BE2C (cell line): Measurements from ENCODE around the gene GALE.
A peak's percentile ranks its signal among the peaks of the same experiment; 100 is the strongest.
"Not testable (repeated sequence)": the region's sequence is repeated elsewhere in the genome, so short reads cannot be mapped to it uniquely, and the experiment has no call there.

Experiments
- DNase-seq: peaks from one replicate; pipeline ENCODE4 v3.0.0-alpha.2; 2020
- H3K27me3 ChIP-seq: fragments of 250-450 bp; sonication (Bioruptor Pico); 2 replicates; pipeline ENCODE4 v1.5.1; 2020; ENCODE audit warnings: mild to moderate bottlenecking
- H3K36me3 ChIP-seq: fragments of 250-450 bp; sonication (Bioruptor Pico); 2 replicates; pipeline ENCODE4 v1.5.1; 2020; ENCODE audit warnings: mild to moderate bottlenecking
- H3K4me1 ChIP-seq: fragments of 250-450 bp; sonication (Bioruptor Pico); 2 replicates; pipeline ENCODE4 v1.5.1; 2020
- H3K4me3 ChIP-seq: 2 replicates; pipeline ENCODE4 v1.5.1; 2011; ENCODE audit warnings: low read depth, low read length
- H3K9me3 ChIP-seq: fragments of 250-450 bp; sonication (Bioruptor Pico); 2 replicates; pipeline ENCODE4 v1.5.1; 2020
- CTCF ChIP-seq: IDR thresholded peaks from 2 replicates; pipeline ENCODE4 v1.5.1; 2012; ENCODE audit warnings: mild to moderate bottlenecking, low read depth, low read length

The GALE gene

GRCh38 chr1:23788695-23789094, 11.9 kb downstream of the GALE start:
- no peaks in the 10 kb centered on the region for H3K27me3 ChIP-seq
- H3K4me1 ChIP-seq, result no peaks in the 10 kb centered on the region
- peaks cover 7% of the 10 kb centered on the region for H3K36me3 ChIP-seq
- no peaks in the 10 kb centered on the region for H3K9me3 ChIP-seq
- no peak overlapping the region for H3K4me3 ChIP-seq
- no peak for TF ChIP-seq CTCF
- DNase-seq, result no peak

GRCh38 chr1:23787701-23788100, 12.9 kb downstream of the GALE start:
- H3K36me3 ChIP-seq, result peaks cover 7% of the 10 kb centered on the region

GRCh38 chr1:23784846-23785245, 15.7 kb downstream of the GALE start:
- H3K36me3 ChIP-seq, result peaks cover 7% of the 10 kb centered on the region
- H3K4me3 ChIP-seq, result no peak overlapping the region
- H3K27me3 ChIP-seq, result no peaks in the 10 kb centered on the region
- DNase-seq, result no peak
- no peaks in the 10 kb centered on the region for H3K9me3 ChIP-seq
- no peaks in the 10 kb centered on the region for H3K4me1 ChIP-seq
- no peak for TF ChIP-seq CTCF

More at GRCh38 chr1:23787701-23788100, 12.9 kb downstream of the GALE start:
- no peak for TF ChIP-seq CTCF
- H3K9me3 ChIP-seq, result no peaks in the 10 kb centered on the region
- no peaks in the 10 kb centered on the region for H3K27me3 ChIP-seq
- no peak for DNase-seq
- no peak overlapping the region for H3K4me3 ChIP-seq
- H3K4me1 ChIP-seq, result no peaks in the 10 kb centered on the region

- not testable (repeated sequence) for H3K9me3 ChIP-seq, H3K4me3 ChIP-seq, H3K27me3 ChIP-seq, H3K4me1 ChIP-seq, H3K36me3 ChIP-seq, DNase-seq
Observed at GRCh38 chr1:23783141-23783540, 17.4 kb downstream of the GALE start.

GRCh38 chr1:23779826-23780371, 20.7 kb downstream of the GALE start:
- H3K36me3 ChIP-seq, result no peaks in the 10 kb centered on the region; the same call in 1 of the 2 replicates
- no peaks in the 10 kb centered on the region for H3K4me1 ChIP-seq
- no peak for DNase-seq
- no peaks in the 10 kb centered on the region for H3K9me3 ChIP-seq
- H3K4me3 ChIP-seq, result no peak overlapping the region
- no peaks in the 10 kb centered on the region for H3K27me3 ChIP-seq
- TF ChIP-seq CTCF, result no peak

GRCh38 chr1:23777979-23778814, 22.4 kb downstream of the GALE start, which contains the start of gene PITHD1:
Gene PITHD1, plus strand, starts transcription at chr1:23778418. Its CDS starts 98 bp downstream, at chr1:23778516.
- Histone ChIP-seq H3K27me3 (no peaks in the 10 kb centered on the region), H3K9me3 (no peaks in the 10 kb centered on the region), H3K36me3 (no peaks in the 10 kb centered on the region; the same call in 1 of the 2 replicates), H3K4me1 (no peaks in the 10 kb centered on the region), H3K4me3 (peak within 1 kb of the TSS; percentile 76)
- peak; percentile 74 for DNase-seq
- TF ChIP-seq CTCF, result no peak
